Forelimb muscle (tissue), 1 donor: ENCODE data around the gene TM2D3. TPM values are rescaled to one million over a fixed set of nuclear protein-coding genes. Genes with fewer than 3 reads are reported as not detected.

ENCODE experiments used
- DNase-seq: peaks from one replicate; pipeline ENCODE4 v3.0.0-alpha.2; 2013; ENCODE audit warnings: low read depth
- polyA plus RNA-seq: library from polyadenylated mRNA; unstranded; fragments of 120-200 nt; gene quantifications from one replicate; pipeline ENCODE4 v1.2.1, GENCODE V29; 2013; ENCODE audit not compliant: insufficient read length

Gene TM2D3
- polyA plus RNA-seq, 1 donor: 32.8 TPM

- DNase-seq: no peak
Observed at GRCh38 chr15:101623367-101624304, 28.5 kb downstream of the TM2D3 start.

DNA sequence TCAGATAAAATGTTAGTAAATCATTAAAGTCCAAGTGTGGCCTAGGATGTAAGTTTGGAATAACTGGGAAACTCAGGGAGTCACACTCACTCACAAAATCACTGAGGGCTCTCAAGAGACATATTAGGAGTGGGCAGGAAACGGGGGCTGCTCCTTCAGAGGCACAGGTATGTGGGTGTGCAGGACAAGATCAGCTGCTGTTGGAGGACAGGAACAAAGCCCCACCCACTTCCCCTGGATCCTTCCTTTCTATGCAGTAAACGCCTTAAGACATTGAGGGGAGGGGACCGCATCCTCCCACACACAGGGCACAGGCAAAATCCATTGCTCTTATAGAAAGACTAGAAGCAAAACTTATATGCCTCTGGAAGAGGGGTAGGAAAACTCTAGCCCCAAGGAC, 30.2 kb downstream of the TM2D3 start:
- no peak for DNase-seq

DNA sequence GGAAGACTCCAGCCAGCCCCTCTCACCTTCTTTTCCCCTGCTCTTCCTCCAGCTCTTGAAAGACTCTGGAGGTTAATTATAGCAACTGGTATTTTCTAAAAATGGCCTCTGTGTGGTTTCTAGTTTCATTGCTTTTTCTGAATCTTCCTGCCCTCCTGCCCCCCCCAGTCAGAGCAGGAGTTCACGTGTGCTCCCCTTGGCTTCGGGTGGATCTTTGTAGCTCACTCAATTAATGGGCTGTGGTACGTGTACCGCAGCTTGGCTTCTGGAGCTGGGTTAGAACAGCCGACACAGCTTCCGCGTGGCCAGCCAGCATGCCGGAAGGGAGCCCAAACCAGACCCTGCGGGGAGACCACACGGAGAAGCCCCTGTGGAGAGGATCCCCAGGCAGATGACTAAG, 31.5 kb downstream of the TM2D3 start:
- no peak for DNase-seq

DNA sequence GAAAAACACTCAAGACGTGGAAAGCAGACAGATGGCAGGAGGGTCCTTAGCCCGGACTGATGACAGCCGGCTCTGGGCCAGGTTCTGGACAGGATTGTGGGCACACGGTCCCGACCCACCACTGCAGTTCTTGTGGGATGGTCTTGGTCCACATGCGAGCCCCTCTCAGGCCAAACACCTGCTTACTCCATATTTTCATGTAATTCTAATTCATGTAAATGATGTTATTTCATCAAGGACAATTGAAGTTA, 32.6 kb downstream of the TM2D3 start:
- DNase-seq: no peak

GRCh38 chr15:101618851-101619614, 33.1 kb downstream of the TM2D3 start:
- DNase-seq: no peak

DNA sequence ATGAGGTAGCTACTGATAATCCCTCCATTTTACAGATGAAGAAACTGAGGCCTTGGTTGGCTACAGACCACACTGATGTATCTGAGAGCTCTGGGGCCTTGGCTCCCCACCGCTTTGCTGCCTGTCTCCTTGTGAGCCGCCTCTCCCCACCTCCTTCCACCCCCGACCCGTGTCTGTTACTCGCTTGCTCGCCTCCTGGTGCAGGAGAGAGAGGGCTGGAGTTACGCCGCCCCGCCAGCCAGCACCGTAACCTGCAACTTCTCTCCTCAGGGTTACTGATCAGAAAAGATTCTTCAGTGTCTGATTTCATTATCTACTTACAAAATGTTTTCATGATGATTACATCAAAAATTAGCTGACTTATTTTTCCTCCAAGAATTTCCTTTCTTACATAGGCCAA, 34.1 kb downstream of the TM2D3 start:
- DNase-seq: no peak

DNA sequence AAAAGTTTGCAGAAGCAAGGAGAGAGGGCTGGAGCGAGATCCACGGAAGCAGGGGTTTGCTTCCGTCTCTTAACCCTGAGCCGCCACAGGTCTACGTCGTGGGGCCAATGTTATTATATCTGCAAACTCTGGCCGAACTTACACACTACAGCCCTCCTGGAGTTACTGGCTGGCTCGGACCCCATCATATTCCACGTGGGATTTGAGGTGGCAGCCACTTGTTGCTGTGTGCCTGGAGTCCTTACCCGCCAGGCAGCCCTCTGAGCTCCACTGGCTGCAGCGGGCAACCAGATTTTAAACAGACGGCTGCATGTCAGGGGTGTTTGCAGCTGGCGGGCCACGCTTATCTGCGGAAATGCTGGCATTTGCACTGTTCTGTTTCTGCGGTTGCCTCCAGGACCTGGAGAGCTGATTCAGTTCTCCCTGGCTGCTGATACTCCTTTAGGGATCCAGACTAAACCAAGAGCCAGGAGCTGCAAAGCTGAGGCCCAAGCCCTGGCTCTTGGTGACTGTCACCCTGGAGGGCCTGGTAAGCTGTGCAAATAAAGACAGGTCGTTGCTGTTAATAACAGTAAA, 34.7 kb downstream of the TM2D3 start:
- no peak for DNase-seq

DNA sequence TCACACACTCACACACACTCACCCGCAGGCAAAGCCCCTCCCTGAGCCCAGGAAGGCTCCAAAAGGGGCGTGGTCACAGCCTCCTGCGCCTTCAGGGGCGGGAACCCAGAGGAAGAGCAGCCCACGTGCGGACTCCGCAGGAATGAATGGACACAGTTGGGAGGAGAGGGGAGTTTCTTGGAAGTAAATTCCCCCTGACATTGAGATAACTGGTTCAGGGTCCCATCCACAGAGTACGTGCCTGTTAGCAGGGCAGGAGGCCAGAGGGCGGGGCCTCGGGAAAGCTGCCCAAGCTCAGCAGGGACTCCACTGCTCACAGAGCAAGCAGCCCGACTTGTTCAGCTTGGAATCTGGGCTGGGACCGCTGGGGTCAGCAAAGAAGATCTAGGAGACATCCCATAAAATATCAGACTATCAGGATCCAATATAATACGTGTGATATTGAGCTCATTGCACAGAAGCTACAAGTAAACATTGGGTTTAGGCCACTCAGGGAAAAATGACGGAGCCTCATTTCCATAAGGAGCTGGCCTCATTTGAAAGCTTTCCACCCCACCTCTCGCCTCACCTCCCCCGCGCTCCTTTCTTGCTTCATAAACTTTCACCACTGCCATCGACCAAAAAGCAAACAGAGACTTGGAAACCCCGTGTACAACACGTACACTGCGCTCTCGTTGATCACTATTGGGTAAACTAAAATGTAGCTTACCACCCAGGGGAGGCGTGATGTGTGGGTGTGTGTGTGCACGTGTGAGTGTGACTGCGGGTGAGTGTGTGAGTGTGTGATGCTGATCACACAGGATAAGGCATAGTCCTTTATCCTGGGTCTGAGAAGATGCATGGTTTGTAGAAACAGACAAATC, 36.0 kb downstream of the TM2D3 start:
- no peak for DNase-seq

DNA sequence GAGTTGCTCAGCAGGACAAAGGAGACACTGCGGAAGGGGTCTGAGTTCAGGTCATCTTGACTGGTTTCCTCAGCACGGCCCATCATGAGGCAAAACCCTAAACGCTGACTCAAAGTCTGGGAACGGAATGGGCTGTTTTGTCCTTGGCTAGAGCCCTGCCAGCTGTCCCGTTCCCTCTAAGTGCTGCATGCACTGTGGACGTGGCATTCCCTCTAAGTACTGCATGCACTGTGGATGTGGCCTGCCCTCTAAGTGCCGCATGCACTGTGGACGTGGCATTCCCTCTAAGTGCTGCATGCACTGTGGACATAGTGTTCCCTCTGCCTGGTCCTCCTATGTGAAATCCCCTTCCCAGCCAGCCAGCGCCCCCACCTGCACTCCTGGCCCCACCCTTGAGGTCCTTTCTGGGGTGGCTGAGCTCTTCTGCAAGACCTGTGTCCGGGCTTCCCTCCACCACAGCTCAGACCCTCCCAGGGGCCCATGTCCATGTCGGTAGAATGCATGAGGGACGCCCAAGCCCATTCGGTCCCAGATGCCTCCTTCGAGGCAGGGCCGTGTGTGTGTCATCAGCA, 36.7 kb downstream of the TM2D3 start:
- no peak for DNase-seq

GRCh38 chr15:101614761-101615160, 37.4 kb downstream of the TM2D3 start:
- no peak for DNase-seq

GRCh38 chr15:101614001-101614585, 38.1 kb downstream of the TM2D3 start:
- no peak for DNase-seq

GRCh38 chr15:101613130-101614000, 38.8 kb downstream of the TM2D3 start:
- peak; percentile 29 for DNase-seq

DNA sequence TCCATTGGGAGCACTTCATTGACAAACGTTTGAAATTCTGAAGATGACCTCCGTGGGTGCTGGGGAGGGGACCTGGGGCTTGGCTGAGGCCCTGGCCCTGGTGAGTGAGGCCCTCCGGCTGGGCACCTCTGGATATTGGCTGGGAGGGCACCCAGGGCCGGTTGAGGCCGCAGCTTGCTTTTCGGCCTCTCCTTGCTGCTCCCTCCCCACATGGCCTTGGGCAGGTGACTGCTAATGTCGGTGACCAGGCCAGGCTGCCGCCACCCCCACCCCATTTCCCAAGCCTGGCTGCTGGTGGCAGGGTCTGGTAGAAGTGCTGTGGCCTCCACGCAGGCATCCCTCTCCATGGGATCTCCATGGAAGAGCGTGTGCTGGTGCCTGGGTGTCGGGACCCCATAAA, 39.5 kb downstream of the TM2D3 start:
- DNase-seq: no peak

- no peak for DNase-seq
Observed at GRCh38 chr15:101611580-101612299, 40.4 kb downstream of the TM2D3 start.

DNA sequence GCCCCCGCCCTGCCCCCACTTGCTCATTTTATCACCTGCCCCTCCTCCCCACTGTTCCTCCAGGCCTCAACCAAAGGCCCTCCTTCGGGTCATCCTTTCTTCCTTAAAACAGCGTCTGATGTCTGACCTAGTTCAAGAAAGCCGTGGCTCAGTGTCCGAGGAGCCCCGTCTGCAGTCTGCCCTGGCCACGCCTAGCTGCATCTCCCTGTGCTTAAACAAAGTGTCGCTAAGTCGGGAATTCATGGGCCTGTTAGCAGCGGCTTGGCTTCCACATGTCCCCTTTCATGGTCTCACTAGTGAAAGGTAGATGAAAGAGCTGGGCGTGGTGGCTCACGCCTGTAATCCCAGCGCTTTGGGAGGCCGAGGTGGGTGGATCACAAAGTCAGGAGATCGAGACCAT, 41.2 kb downstream of the TM2D3 start:
- DNase-seq: no peak

DNA sequence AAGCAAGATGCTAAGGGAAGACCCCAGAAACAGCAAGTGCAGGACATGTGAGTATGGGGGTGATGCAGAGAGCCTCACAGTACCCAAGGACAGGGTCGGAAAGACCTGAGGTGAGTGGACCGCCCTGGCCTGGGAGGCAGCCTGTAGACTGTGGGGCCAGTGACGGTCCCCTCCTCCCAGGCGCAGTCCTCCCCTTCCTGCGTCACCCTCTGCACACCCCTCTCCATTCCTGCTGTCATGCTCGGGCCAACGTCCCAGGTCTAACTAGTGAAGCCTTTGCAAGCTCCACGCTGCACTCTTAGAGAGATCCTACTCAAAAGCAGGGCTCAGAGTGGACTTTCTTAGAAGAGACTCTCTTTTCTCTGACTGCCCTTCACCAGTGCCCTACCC, 41.6 kb downstream of the TM2D3 start:
- no peak for DNase-seq

DNA sequence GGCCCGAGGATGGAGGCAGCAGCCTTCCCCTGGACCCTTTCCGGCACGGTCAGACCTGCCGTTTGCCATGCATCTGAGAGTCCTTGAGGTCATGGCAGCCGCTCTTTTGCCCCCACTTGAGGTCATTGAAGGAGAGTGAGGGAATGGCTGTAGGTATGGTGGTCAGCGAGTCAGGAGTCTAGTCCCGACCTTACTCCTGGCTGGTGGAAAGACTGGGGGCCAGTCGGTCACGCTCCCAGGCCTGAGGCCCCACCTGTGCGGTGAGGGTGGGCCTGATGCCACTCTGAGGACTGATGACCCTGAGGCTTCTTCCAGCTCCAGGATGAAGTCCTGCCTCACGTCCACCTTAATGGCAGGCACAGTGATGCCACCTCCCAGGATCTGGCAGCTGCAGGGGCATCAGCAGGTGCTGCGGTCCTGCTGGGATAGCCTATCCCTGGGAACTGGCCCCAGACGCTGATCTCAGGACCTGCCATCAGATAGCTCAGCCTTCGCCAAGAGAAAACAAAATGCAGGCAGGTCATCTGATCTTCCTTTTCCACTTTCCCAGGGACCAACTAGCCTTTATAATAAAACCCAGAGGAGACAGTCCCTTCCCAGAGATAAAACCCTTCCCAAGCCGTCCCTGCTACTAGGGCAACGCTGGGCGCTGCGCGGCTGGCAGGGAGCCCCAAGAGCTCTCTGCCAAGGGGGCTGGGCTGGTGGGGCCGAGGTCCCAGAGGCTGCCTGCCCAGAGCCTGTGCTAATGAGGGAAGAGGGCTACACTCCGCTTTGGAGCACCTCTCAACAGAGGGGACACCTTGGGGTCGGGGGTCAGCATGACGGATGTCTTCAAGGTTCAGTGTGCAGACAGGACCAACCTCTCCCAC, 42.2 kb downstream of the TM2D3 start:
- DNase-seq: no peak

- no peak for DNase-seq
Observed at GRCh38 chr15:101608201-101608600, 44.0 kb downstream of the TM2D3 start.

- DNase-seq: no peak
Observed at GRCh38 chr15:101607108-101607507, 45.1 kb downstream of the TM2D3 start.
